Caco-2 (cell line): ENCODE measurements around the gene PRLR. TPM values are rescaled to one million over a fixed set of nuclear protein-coding genes. Genes with fewer than 3 reads are reported as not detected.
A peak's percentile ranks its signal among the peaks of the same experiment; 100 is the strongest.
"Not testable (repeated sequence)": the region's sequence is repeated elsewhere in the genome, so short reads cannot be mapped to it uniquely, and the experiment has no call there.

Experiments used
- BruUV-seq: library from RNA; stranded (reverse); fragments of 400-500 nt; replicated peaks from 2 replicates; lab custom pipeline; 2021; lab: Mats Ljungman, UMichigan
- CTCF ChIA-PET: fragments of 300-600 bp; sonication (Branson Sonifier 250); formaldehyde crosslinking; loops from one replicate; lab custom pipeline; 2022; ENCODE audit warnings: antibody characterized with exemption; lab: Charles Lee
- POLR2A ChIA-PET: fragments of 300-600 bp; sonication (Branson Sonifier 250); formaldehyde crosslinking; loops from one replicate; lab custom pipeline; 2022; ENCODE audit warnings: antibody characterized with exemption; lab: Charles Lee
- DNase-seq, 2 experiments: peaks; one replicate each; pipeline versions ENCODE4 v3.0.0 to v3.0.0-alpha.2; 2020 to 2022
- H3K27me3 ChIP-seq: replicated peaks from 2 replicates; pipeline ENCODE4 v1.6.0; 2011; ENCODE audit warnings: low read length; ENCODE audit not compliant: control insufficient read depth, insufficient read depth
- H3K36me3 ChIP-seq: 2 replicates; pipeline ENCODE4 v1.5.1; 2011; ENCODE audit warnings: low read length; ENCODE audit not compliant: control insufficient read depth, insufficient read depth
- H3K4me1 ChIP-seq: fragments of 250-450 bp; sonication (Bioruptor Pico); 2 replicates; pipeline ENCODE4 v1.5.1; 2020; ENCODE audit warnings: mild to moderate bottlenecking
- H3K4me3 ChIP-seq: 2 replicates; pipeline ENCODE4 v1.5.1; 2011; ENCODE audit warnings: low read depth, mild to moderate bottlenecking, control low read depth, low read length
- H3K9me3 ChIP-seq: fragments of 250-450 bp; sonication (Bioruptor Pico); 2 replicates; pipeline ENCODE4 v1.5.1; 2020; ENCODE audit warnings: mild to moderate bottlenecking, moderate library complexity
- H3K27ac Mint-ChIP-seq: one replicate; pipeline ENCODE4 v1.8.0; 2022; ENCODE audit warnings: mixed read lengths; ENCODE audit not compliant: unreplicated experiment
- H3K27me3 Mint-ChIP-seq: one replicate; pipeline ENCODE4 v1.8.0; 2022; ENCODE audit warnings: mixed read lengths; ENCODE audit not compliant: insufficient read depth, unreplicated experiment
- H3K36me3 Mint-ChIP-seq: one replicate; pipeline ENCODE4 v1.8.0; 2022; ENCODE audit warnings: mild to moderate bottlenecking, mixed read lengths; ENCODE audit not compliant: insufficient read depth, unreplicated experiment
- H3K4me1 Mint-ChIP-seq: one replicate; pipeline ENCODE4 v1.8.0; 2022; ENCODE audit warnings: low read depth, mixed read lengths; ENCODE audit not compliant: unreplicated experiment
- H3K4me3 Mint-ChIP-seq: one replicate; pipeline ENCODE4 v1.8.0; 2022; ENCODE audit warnings: mild to moderate bottlenecking, moderate library complexity, mixed read lengths; ENCODE audit not compliant: unreplicated experiment
- H3K9me3 Mint-ChIP-seq: one replicate; pipeline ENCODE4 v1.8.0; 2022; ENCODE audit warnings: mixed read lengths; ENCODE audit not compliant: unreplicated experiment
- CTCF ChIP-seq, 2 experiments: fragments of 200-600 bp in 1 of 2; IDR thresholded peaks; 1 replicate in 1 of 2; 2 replicates in 1 of 2; pipeline versions ENCODE4 v1.5.1 to v1.8.0; 2011 to 2022; ENCODE audit warnings: antibody characterized with exemption in 1 of 2, control low read depth in 1 of 2, inconsistent platforms in 1 of 2, low read depth in 1 of 2, low read length in 1 of 2, mild to moderate bottlenecking in 1 of 2, moderate library complexity in 1 of 2; ENCODE audit not compliant: insufficient read depth in 1 of 2, severe bottlenecking in 1 of 2, unreplicated experiment in 1 of 2
- intact Hi-C: fragments of 100-400 bp; cut with micrococcal nuclease; formaldehyde crosslinking; loops from one replicate; pipeline ENCODE4 v1.10.0; 2022; ENCODE audit not compliant: unreplicated experiment
- total RNA-seq: library from RNA; stranded (reverse); gene quantifications from 2 replicates; pipeline ENCODE4 v1.2.3, GENCODE V29; 2022

Gene PRLR
- total RNA-seq, 1 experiment from 2014 or later, result 2.3 TPM

GRCh38 chr5:35192506-35192905, 37.8 kb downstream of the PRLR start:
- no peak for DNase-seq
- Mint-ChIP-seq H3K4me3 (no peak overlapping the region), H3K27me3 (no peaks in the 10 kb centered on the region), H3K4me1 (peaks cover 6% of the 10 kb centered on the region), H3K27ac (no peak overlapping the region), H3K9me3 (no peaks in the 10 kb centered on the region), H3K36me3 (no peaks in the 10 kb centered on the region)
- ChIA-PET POLR2A (no interaction called here), CTCF (no interaction called here)
- H3K4me1 ChIP-seq, result peaks cover 13% of the 10 kb centered on the region; the same call in 1 of the 2 replicates
- no peak for TF ChIP-seq CTCF (IDR thresholded peaks at IDR 0.05; ENCODE audit: insufficient read depth in 1 of 2, low read depth in 1 of 2, low read length in 1 of 2, severe bottlenecking in 1 of 2, unreplicated experiment in 1 of 2)
- H3K36me3 ChIP-seq, result no peaks in the 10 kb centered on the region
- intact Hi-C loops, result no loop called here
- BruUV-seq, result no TSS peak
- no peak overlapping the region for H3K4me3 ChIP-seq
- no peaks in the 10 kb centered on the region for H3K9me3 ChIP-seq
- H3K27me3 ChIP-seq, result no peaks in the 10 kb centered on the region

- H3K4me1 Mint-ChIP-seq, H3K36me3 Mint-ChIP-seq, H3K36me3 ChIP-seq, H3K27me3 ChIP-seq, H3K9me3 Mint-ChIP-seq, H3K27me3 Mint-ChIP-seq, DNase-seq, BruUV-seq, H3K4me3 ChIP-seq, CTCF ChIA-PET, POLR2A ChIA-PET, H3K4me3 Mint-ChIP-seq, H3K27ac Mint-ChIP-seq, H3K9me3 ChIP-seq, intact Hi-C loops: not testable (repeated sequence)
- H3K4me1 ChIP-seq, result peaks cover 12% of the 10 kb centered on the region; the same call in 1 of the 2 replicates
Measured at GRCh38 chr5:35189801-35190200, 40.5 kb downstream of the PRLR start.

- no peak overlapping the region for H3K4me3 Mint-ChIP-seq
- H3K9me3 Mint-ChIP-seq, result no peaks in the 10 kb centered on the region
- ChIA-PET POLR2A (interaction anchor here (1.1 kb wide), 1 partner anchor 259 kb away, joined by 3 read pairs; the partner anchor contains the start of gene DNAJC21), CTCF (no interaction called here)
- Histone ChIP-seq H3K4me1 (peaks cover 11% of the 10 kb centered on the region; the same call in 1 of the 2 replicates), H3K4me3 (no peak overlapping the region), H3K27me3 (no peaks in the 10 kb centered on the region), H3K9me3 (no peaks in the 10 kb centered on the region), H3K36me3 (no peaks in the 10 kb centered on the region)
- peaks cover 6% of the 10 kb centered on the region for H3K4me1 Mint-ChIP-seq
- BruUV-seq, result no TSS peak
- DNase-seq, result peak in 1 of 2 experiments; percentile 5
- no peaks in the 10 kb centered on the region for H3K27me3 Mint-ChIP-seq
- no peaks in the 10 kb centered on the region for H3K36me3 Mint-ChIP-seq
- no peak for TF ChIP-seq CTCF (IDR thresholded peaks at IDR 0.05; ENCODE audit: insufficient read depth in 1 of 2, low read depth in 1 of 2, low read length in 1 of 2, severe bottlenecking in 1 of 2, unreplicated experiment in 1 of 2)
- intact Hi-C loops, result no loop called here
- no peak overlapping the region for H3K27ac Mint-ChIP-seq
Measured at GRCh38 chr5:35188031-35188457, 42.2 kb downstream of the PRLR start.

- H3K27me3 ChIP-seq, CTCF ChIA-PET, intact Hi-C loops: not testable (repeated sequence)
Measured at GRCh38 chr5:35187621-35188020, 42.7 kb downstream of the PRLR start.

More at GRCh38 chr5:35187621-35188020, 42.7 kb downstream of the PRLR start:
- not testable (repeated sequence) for H3K4me3 ChIP-seq, H3K4me3 Mint-ChIP-seq, DNase-seq, H3K27me3 Mint-ChIP-seq, H3K9me3 ChIP-seq, BruUV-seq, H3K36me3 Mint-ChIP-seq, H3K36me3 ChIP-seq, H3K27ac Mint-ChIP-seq, H3K4me1 Mint-ChIP-seq, H3K9me3 Mint-ChIP-seq
- peaks cover 11% of the 10 kb centered on the region; the same call in 1 of the 2 replicates for H3K4me1 ChIP-seq
- POLR2A ChIA-PET, result interaction anchor here (1.1 kb wide), 1 partner anchor 258 kb away, joined by 3 read pairs; the partner anchor contains the start of gene DNAJC21
